Activated CD4-positive, alpha-beta memory T cell treated with anti-CD3 and anti-CD28 coated beads, Interleukin-2, amount 10 ng/mL, durations not matched to agents 7 days and 5 days (primary cell): ENCODE measurements around the gene DRAXIN. TPM values are rescaled to one million over a fixed set of nuclear protein-coding genes. Genes with fewer than 3 reads are reported as not detected.
A peak's percentile ranks its signal among the peaks of the same experiment; 100 is the strongest.

Experiments
- CTCF ChIA-PET: fragments of 350-600 bp; sonication (Branson Sonifier 250); formaldehyde crosslinking; loops from one replicate; lab custom pipeline; 2021; ENCODE audit warnings: antibody characterized with exemption, inconsistent platforms; lab: Charles Lee
- POLR2A ChIA-PET: fragments of 350-600 bp; sonication (Branson Sonifier 250); formaldehyde crosslinking; loops from one replicate; lab custom pipeline; 2021; ENCODE audit warnings: antibody characterized with exemption; lab: Charles Lee
- DNase-seq: peaks from one replicate; pipeline ENCODE4 v3.0.0-alpha.2; 2020
- H3K27ac Mint-ChIP-seq: one replicate; pipeline ENCODE4 v1.8.0; 2021; ENCODE audit warnings: mild to moderate bottlenecking, mixed read lengths
- H3K27me3 Mint-ChIP-seq: one replicate; pipeline ENCODE4 v1.8.0; 2021; ENCODE audit warnings: mixed read lengths
- H3K36me3 Mint-ChIP-seq: one replicate; pipeline ENCODE4 v1.8.0; 2021; ENCODE audit warnings: low read depth, mixed read lengths
- H3K4me1 Mint-ChIP-seq: one replicate; pipeline ENCODE4 v1.8.0; 2021; ENCODE audit warnings: mixed read lengths
- H3K4me3 Mint-ChIP-seq: one replicate; pipeline ENCODE4 v1.8.0; 2021; ENCODE audit warnings: mild to moderate bottlenecking, mixed read lengths
- H3K9me3 Mint-ChIP-seq: one replicate; pipeline ENCODE4 v1.8.0; 2021; ENCODE audit warnings: mixed read lengths
- total RNA-seq, 2 experiments: library from RNA; stranded (reverse); gene quantifications; one replicate each; pipeline ENCODE4 v1.2.3, GENCODE V29; 2021

The DRAXIN gene
- total RNA-seq, 2 experiments from 2014 or later, result 0.60 TPM

DNA sequence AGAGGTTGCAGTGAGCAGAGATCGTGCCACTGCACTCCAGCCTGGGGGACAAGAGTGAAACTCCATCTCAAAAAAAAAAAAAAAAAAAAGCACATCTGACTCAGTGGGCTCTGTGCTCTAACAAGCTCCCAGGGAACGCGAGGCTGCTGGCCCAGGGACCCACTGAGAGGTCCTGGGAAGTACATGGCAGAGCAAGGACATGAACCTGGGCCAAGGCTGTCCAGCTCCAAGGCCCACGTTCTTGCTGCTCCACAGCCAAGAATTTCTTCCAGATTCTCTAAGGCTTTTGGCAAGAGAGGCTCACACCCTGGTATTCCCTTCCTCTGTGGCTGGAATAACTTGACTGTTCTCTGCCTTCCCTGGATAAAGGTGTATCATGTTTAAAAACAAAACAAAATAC, 29.0 kb downstream of the DRAXIN start:
- H3K27ac Mint-ChIP-seq, result no peak overlapping the region
- CTCF ChIA-PET, result interaction anchor here (1.0 to 6.2 kb wide), 12 partner anchors 10 to 75 kb away, joined by 3 to 96 read pairs (median 10); partner anchors contain the start of genes AGTRAP, DRAXIN, FBXO6 and MAD2L2
- DNase-seq, result no peak
- POLR2A ChIA-PET, result interaction anchor here (1.4 to 2.4 kb wide), 6 partner anchors 10 to 67 kb away, joined by 4 to 47 read pairs (median 14); partner anchors contain the start of genes AGTRAP, FBXO2, FBXO44 and FBXO6
- H3K27me3 Mint-ChIP-seq, result peaks cover 8% of the 10 kb centered on the region
- peaks cover 30% of the 10 kb centered on the region for H3K4me1 Mint-ChIP-seq
- H3K4me3 Mint-ChIP-seq, result no peak overlapping the region
- H3K36me3 Mint-ChIP-seq, result no peaks in the 10 kb centered on the region
- no peaks in the 10 kb centered on the region for H3K9me3 Mint-ChIP-seq

DNA sequence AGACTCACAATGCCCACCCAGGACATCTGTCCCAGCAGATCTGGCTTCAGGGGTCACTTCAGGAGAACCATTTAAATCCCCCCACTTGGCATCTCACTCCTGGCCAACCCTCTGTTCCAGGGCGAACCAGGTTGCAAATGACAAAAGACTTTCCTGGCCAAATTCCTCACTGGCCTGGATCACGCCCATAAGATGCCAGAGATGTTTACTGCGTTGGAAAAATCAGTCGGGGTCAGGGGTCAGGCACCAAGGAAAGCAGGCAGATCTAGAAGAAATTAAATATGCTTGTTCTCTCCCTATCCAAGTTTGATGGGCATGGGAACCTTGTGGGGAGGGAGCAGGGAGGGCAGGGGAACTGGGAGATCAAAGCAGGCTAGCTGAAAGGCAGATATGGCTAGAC, 29.8 kb downstream of the DRAXIN start:
- Mint-ChIP-seq H3K27ac (no peak overlapping the region), H3K36me3 (no peaks in the 10 kb centered on the region), H3K9me3 (no peaks in the 10 kb centered on the region), H3K4me1 (peaks cover 33% of the 10 kb centered on the region), H3K4me3 (no peak overlapping the region), H3K27me3 (peaks cover 8% of the 10 kb centered on the region)
- no peak for DNase-seq
- POLR2A ChIA-PET, result interaction anchor here (2.3 kb wide), 1 partner anchor 19 kb away, joined by 6 read pairs; no protein-coding TSS in a partner anchor
- CTCF ChIA-PET, result interaction anchor here (1.3 to 3.0 kb wide), 6 partner anchors 9 to 71 kb away, joined by 3 to 65 read pairs (median 14); partner anchors contain the start of genes DRAXIN and FBXO6

DNA sequence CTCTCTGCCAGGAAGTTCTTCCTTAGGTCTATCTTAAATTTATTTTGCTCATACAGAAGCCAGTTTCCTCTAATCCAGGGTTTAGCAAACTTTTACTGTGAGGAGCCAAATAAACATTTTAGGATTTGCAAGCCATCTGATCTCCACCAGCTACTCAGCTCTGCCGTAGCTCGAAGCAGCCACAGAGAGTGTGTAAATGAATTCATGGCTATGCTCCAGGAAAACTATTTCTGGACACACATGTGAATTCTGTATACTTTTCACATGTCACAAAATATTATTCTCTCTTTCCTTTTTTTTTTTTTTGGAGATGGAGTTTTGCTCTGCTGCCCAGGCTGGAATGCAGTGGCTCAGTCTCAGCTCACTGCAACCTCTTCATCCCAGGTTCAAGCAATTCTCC, 31.0 kb downstream of the DRAXIN start:
- CTCF ChIA-PET, result interaction anchor here (0.9 to 1.9 kb wide), 3 partner anchors 57 to 77 kb away, joined by 4 to 12 read pairs (median 5); no protein-coding TSS in a partner anchor
- Mint-ChIP-seq H3K27me3 (peaks cover 8% of the 10 kb centered on the region), H3K4me1 (peaks cover 33% of the 10 kb centered on the region), H3K9me3 (no peaks in the 10 kb centered on the region), H3K4me3 (no peak overlapping the region), H3K36me3 (no peaks in the 10 kb centered on the region), H3K27ac (no peak overlapping the region)
- DNase-seq, result no peak
- POLR2A ChIA-PET, result interaction anchor here (0.8 to 1.1 kb wide), 2 partner anchors 14 to 73 kb away, joined by 3 to 5 read pairs; no protein-coding TSS in a partner anchor

DNA sequence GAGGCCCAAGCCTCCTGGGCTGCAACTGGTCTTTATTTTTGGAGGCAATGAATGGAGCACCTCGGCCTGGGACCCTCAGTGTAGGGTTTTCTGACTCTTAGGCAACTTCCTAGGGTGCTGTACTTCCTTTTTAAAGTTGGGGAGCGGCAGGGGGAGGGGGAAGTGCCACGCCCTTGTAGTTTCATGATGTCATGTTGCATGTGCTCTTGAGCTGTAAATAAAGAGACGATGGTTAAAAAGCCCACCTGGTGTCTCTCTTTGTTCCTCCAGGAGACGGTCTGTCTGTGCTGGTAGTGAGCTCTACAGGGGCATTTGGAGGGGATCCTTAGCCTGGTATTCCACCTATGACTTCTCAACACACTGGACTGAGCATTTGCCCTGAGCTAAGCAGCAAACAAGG, 34.1 kb downstream of the DRAXIN start:
- ChIA-PET CTCF (interaction anchor here (1.5 to 2.1 kb wide), 4 partner anchors 10 to 81 kb away, joined by 4 to 12 read pairs (median 8); partner anchors contain the start of genes AGTRAP and FBXO6), POLR2A (interaction anchor here (1.2 to 3.0 kb wide), 3 partner anchors 11 to 182 kb away, joined by 6 to 15 read pairs (median 9); partner anchors contain the start of gene FBXO6)
- Mint-ChIP-seq H3K27me3 (peaks cover 8% of the 10 kb centered on the region), H3K9me3 (no peaks in the 10 kb centered on the region), H3K36me3 (no peaks in the 10 kb centered on the region), H3K4me3 (no peak overlapping the region), H3K4me1 (peaks cover 38% of the 10 kb centered on the region), H3K27ac (no peak overlapping the region)
- no peak for DNase-seq

DNA sequence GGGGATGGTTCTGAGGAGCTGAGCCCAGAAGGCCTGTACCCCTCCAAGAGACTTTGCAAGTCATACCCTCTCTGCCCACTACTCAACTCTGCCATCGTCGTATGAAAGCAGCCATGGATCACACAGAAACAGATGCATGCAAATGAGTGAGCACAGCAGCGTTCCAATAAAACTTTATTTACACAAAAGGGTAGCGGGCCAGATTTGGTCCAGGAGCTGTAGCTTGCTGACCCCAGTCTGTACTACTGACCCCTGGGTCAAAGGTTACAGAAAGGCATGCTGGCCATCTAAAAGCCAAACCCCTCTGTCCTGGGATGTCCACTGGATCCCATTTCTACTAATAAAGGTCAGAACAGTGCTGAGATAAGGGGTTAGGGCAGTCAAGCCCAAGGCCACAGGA, 35.6 kb downstream of the DRAXIN start:
- ChIA-PET POLR2A (interaction anchor here (0.8 kb wide), 1 partner anchor 9 kb away, joined by 4 read pairs; the partner anchor contains the start of gene AGTRAP), CTCF (no interaction called here)
- peaks cover 53% of the 10 kb centered on the region for H3K4me1 Mint-ChIP-seq
- no peak overlapping the region for H3K4me3 Mint-ChIP-seq
- H3K27me3 Mint-ChIP-seq, result peaks cover 5% of the 10 kb centered on the region
- no peak overlapping the region for H3K27ac Mint-ChIP-seq
- no peak for DNase-seq
- H3K36me3 Mint-ChIP-seq, result no peaks in the 10 kb centered on the region
- no peaks in the 10 kb centered on the region for H3K9me3 Mint-ChIP-seq

DNA sequence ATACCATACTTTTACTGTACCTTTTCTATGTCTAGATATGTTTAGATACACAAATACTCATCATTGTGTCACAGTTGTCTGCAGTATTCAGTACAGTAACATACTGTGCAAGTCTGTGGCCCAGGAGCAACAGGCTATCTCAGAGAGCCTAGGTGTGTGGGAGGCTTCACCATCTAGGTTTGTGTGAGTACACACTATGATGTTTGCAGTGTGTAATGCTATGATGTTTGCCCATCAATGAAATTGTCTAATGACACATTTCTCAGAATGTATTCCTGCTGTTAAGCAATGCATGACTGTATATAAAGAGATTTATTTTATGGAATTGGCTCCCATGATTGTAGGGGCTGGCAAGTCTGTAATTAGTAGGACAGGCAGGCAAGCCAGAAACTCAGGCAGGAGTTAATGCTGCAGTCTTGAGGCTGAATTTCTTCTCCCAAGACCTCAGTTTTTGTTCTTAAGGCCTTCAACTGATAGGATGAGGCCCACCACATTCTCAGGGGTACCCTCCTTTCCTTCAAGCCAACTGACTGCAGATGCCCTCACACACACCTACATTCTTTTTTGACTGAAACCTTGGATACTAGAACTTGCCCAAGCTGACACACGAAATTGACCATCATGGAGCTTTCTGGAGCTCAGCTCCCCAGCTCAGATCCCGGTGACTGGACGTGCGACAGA, 36.8 kb downstream of the DRAXIN start:
- DNase-seq, result no peak
- ChIA-PET CTCF (interaction anchor here (0.6 to 1.1 kb wide), 2 partner anchors 9 to 64 kb away, joined by 3 to 4 read pairs; partner anchors contain the start of gene FBXO6), POLR2A (interaction anchor here (0.9 to 1.3 kb wide), 2 partner anchors 9 to 78 kb away, joined by 4 read pairs; partner anchors contain the start of gene CLCN6)
- Mint-ChIP-seq H3K4me1 (peaks cover 59% of the 10 kb centered on the region), H3K9me3 (no peaks in the 10 kb centered on the region), H3K27ac (no peak overlapping the region), H3K27me3 (peaks cover 5% of the 10 kb centered on the region), H3K4me3 (no peak overlapping the region), H3K36me3 (no peaks in the 10 kb centered on the region)

DNA sequence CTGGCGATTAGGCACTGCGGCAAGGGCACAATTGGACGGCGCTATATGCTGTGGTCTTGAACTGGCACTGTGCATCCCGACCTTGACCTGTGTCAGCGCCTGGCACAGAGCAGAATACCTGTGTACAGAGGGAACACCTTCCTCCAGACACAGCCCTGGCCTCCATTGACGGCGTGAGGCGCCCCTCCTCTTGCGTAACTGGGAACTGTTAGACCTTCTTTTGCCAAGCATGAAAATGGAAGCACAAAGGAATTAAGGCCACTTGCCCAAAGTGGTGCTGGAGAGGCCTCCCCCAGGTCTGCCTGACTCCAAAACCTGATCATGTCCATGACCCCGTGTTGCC, 37.6 kb downstream of the DRAXIN start:
- Mint-ChIP-seq H3K36me3 (no peaks in the 10 kb centered on the region), H3K27ac (no peak overlapping the region), H3K4me3 (no peak overlapping the region), H3K9me3 (no peaks in the 10 kb centered on the region), H3K4me1 (peaks cover 59% of the 10 kb centered on the region), H3K27me3 (no peaks in the 10 kb centered on the region)
- POLR2A ChIA-PET, result interaction anchor here (1.3 to 2.0 kb wide), 2 partner anchors 65 to 77 kb away, joined by 4 to 12 read pairs; partner anchors contain the start of genes CLCN6 and FBXO6
- DNase-seq, result no peak
- CTCF ChIA-PET, result interaction anchor here (1.1 kb wide), 1 partner anchor 10 kb away, joined by 4 read pairs; no protein-coding TSS in a partner anchor

DNA sequence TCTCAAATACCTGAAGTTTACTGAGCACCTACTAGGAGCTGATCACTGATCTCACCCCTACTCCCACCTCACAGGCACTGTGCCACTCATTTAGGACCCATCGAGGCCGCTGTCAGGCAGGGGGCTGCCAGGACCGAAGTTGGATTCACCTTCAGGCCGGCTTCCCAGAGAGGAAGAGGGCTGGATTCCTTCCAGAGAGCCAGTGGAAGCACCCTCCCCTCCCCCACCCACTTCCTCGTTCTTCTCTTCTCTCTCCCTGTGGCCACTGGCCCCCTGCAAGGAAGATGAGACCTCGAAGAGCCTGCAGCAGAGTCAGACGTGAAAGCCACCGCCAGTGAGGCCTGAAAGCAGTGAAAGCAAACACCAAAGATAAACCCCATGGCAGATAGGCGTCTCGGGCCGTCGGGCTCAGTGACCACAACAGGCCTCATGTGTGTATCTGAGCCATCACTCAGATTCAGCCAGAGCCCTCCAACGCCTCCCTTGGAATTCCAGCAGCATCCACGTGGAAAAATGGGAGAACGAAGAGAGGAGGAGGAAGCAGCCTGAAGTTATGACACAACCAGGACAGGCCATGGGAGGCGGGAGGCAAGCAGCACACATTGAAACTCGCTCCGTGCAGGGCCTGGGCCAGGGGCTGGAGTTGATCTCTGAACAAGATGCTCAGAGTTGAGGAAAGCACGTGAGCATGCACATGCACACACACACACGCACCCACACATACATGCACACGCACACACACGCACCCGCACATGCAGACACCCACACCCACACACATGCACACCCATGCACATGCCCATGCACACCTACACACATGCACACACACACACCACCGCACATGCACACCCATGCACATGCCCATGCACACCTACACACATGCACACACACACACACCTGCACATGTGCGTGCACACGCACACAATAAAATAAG, 38.3 kb downstream of the DRAXIN start:
- peak overlapping the region; percentile 88 for H3K27ac Mint-ChIP-seq
- peak overlapping the region; percentile 66 for H3K4me3 Mint-ChIP-seq
- peaks cover 54% of the 10 kb centered on the region for H3K4me1 Mint-ChIP-seq
- H3K27me3 Mint-ChIP-seq, result no peaks in the 10 kb centered on the region
- POLR2A ChIA-PET, result interaction anchor here (0.6 to 2.1 kb wide), 11 partner anchors 10 to 670 kb away, joined by 3 to 17 read pairs (median 6); partner anchors contain the start of genes CLCN6, FBXO6 and SRM
- no peaks in the 10 kb centered on the region for H3K36me3 Mint-ChIP-seq
- peak; percentile 26 for DNase-seq
- CTCF ChIA-PET, result interaction anchor here (1.1 to 2.0 kb wide), 4 partner anchors 10 to 79 kb away, joined by 5 to 19 read pairs (median 11); partner anchors contain the start of gene FBXO6
- no peaks in the 10 kb centered on the region for H3K9me3 Mint-ChIP-seq

DNA sequence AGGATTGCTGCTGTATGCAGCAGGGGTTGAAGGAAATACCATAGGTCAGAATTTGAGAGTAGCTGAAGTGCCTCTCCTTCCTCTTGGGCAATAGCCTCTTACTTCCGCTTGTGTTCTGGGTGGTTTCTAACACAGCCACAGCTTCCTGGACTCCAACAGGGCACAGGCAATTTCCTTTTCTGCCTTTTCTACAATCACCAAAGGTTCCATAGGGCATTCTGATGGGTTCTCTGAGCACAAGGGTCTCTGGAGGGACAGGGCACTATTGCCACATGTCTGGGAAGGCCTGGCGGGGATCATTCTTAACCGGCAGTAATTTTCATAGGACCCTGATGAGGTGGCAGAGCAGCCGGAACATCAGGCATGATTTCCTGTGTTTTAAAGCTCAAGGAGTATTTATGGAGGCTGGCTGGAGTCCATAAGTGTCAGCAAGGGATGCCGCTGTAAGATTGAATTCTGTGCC, 39.0 kb downstream of the DRAXIN start:
- peak overlapping the region; percentile 66 for H3K4me3 Mint-ChIP-seq
- H3K4me1 Mint-ChIP-seq, result peaks cover 50% of the 10 kb centered on the region
- ChIA-PET CTCF (interaction anchor here (1.1 to 2.0 kb wide), 4 partner anchors 10 to 80 kb away, joined by 5 to 19 read pairs (median 11); partner anchors contain the start of gene FBXO6), POLR2A (interaction anchor here (0.6 to 2.1 kb wide), 10 partner anchors 10 to 671 kb away, joined by 3 to 17 read pairs (median 7); partner anchors contain the start of genes FBXO6 and SRM)
- H3K27me3 Mint-ChIP-seq, result no peaks in the 10 kb centered on the region
- DNase-seq, result peak; percentile 71
- peak overlapping the region; percentile 88 for H3K27ac Mint-ChIP-seq
- no peaks in the 10 kb centered on the region for H3K36me3 Mint-ChIP-seq
- H3K9me3 Mint-ChIP-seq, result no peaks in the 10 kb centered on the region

DNA sequence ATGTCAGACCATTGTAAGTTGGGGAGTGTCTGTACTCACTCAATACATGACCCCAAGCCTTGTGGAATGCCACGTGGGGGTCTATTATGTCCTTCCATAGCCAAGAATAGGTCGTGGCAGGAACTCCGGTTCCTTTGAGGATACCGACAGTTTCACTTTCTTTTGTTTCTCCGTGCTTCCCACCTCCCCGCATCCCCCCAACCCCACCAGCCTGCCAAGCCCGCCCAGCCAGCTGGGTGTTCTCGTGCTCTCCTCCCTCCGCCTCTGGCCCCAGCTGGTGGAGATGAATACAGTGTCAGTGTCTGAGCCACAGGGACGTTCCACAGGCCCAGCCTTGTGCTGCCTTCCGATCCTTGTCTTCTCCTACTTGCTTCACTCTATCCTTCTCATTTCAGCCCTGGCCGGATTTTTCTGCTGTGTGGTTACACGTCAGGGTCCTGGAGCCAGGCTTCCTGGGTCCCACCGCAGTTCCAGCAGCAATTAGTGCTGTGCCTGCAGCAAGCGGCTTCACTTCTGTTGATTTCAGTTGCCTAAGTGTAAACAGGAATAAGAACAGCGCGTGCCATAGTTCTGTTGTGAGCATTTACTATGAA, 40.3 kb downstream of the DRAXIN start:
- Mint-ChIP-seq H3K4me3 (peak overlapping the region; percentile 62), H3K27ac (peak overlapping the region; percentile 88), H3K4me1 (peaks cover 54% of the 10 kb centered on the region), H3K9me3 (no peaks in the 10 kb centered on the region), H3K36me3 (peaks cover 3% of the 10 kb centered on the region), H3K27me3 (no peaks in the 10 kb centered on the region)
- CTCF ChIA-PET, result interaction anchor here (1.9 to 2.0 kb wide), 2 partner anchors 9 to 12 kb away, joined by 6 to 16 read pairs; no protein-coding TSS in a partner anchor
- POLR2A ChIA-PET, result interaction anchor here (2.0 to 2.1 kb wide), 2 partner anchors 81 to 177 kb away, joined by 8 to 17 read pairs; no protein-coding TSS in a partner anchor
- no peak for DNase-seq

DNA sequence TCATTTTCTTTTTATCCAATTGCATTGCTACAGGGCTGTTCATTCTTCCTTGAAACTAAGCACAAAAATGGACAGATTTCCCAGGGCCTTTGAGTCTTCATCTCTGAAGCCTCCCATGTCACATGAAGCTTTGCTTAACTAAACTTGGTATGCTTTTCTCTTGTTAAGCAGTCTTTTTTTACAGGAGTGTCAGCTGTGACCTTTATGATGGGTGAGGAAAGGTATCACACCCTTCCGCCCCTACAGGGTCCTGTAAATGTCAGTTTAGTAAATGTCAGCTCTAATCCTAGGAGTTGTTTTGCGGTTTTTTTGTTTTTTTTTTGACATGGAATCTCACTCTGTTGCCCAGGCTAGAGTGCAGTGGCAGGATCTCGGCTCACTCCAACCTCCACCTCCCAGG, 41.8 kb downstream of the DRAXIN start:
- no peaks in the 10 kb centered on the region for H3K9me3 Mint-ChIP-seq
- no peak for DNase-seq
- ChIA-PET CTCF (no interaction called here), POLR2A (no interaction called here)
- H3K27me3 Mint-ChIP-seq, result no peaks in the 10 kb centered on the region
- peaks cover 10% of the 10 kb centered on the region for H3K36me3 Mint-ChIP-seq
- no peak overlapping the region for H3K4me3 Mint-ChIP-seq
- no peak overlapping the region for H3K27ac Mint-ChIP-seq
- peaks cover 68% of the 10 kb centered on the region for H3K4me1 Mint-ChIP-seq
